ENCODE measurements around the gene RBM33.

DNA sequence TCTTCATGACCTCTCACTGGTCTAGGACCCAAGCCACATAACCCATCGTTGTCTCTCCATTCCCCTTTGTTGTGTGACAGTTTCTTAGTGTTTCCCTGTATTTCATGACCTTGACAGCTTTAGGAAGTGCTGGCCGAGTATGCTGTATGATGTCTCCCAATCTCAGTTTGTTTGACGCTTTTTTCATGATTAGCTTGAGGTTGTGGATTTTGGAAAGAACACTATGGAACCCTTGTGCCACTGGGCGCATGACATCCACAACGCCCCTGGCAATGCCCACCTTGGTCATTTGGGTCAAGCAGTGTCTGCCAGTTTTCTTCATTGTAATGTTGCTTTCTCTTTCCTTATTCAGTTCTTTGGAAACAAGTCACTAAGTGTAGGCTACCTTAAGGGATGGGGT, 52.3 kb downstream of the RBM33 start:
- TF ChIP-seq SMARCA5 (IDR thresholded peaks at IDR 0.05) (no peak), POLR2A (conservative IDR thresholded peaks at IDR 0.05) (no peak), JUND (IDR thresholded peaks at IDR 0.05; ENCODE audit: borderline replicate concordance, low read depth, low read length) (no peak), JUND (tag; IDR thresholded peaks at IDR 0.05; ENCODE audit: borderline replicate concordance, low read depth, low read length) (no peak), ZFP30 (CRISPR knock-in tag; IDR thresholded peaks at IDR 0.05; ENCODE audit: borderline replicate concordance) (no peak)
- TF ChIP-seq, protein P1, sequence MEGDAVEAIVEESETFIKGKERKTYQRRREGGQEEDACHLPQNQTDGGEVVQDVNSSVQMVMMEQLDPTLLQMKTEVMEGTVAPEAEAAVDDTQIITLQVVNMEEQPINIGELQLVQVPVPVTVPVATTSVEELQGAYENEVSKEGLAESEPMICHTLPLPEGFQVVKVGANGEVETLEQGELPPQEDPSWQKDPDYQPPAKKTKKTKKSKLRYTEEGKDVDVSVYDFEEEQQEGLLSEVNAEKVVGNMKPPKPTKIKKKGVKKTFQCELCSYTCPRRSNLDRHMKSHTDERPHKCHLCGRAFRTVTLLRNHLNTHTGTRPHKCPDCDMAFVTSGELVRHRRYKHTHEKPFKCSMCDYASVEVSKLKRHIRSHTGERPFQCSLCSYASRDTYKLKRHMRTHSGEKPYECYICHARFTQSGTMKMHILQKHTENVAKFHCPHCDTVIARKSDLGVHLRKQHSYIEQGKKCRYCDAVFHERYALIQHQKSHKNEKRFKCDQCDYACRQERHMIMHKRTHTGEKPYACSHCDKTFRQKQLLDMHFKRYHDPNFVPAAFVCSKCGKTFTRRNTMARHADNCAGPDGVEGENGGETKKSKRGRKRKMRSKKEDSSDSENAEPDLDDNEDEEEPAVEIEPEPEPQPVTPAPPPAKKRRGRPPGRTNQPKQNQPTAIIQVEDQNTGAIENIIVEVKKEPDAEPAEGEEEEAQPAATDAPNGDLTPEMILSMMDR (IDR thresholded peaks at IDR 0.05 in 2 of 3, conservative IDR thresholded peaks at IDR 0.05 in 1 of 3; ENCODE audit: insufficient read depth in 2 of 3, low read depth in 1 of 3, low read length in 3 of 3): no peak

Data from K562 (cell line).